Liver (tissue), 9 donors: ENCODE data around the gene APBA2. TPM values are rescaled to one million over a fixed set of nuclear protein-coding genes. Genes with fewer than 3 reads are reported as not detected.

Experiments used
- DNase-seq: peaks from one replicate; pipeline ENCODE4 v3.0.0-alpha.2; 2017; ENCODE audit warnings: low spot score
- H3K27ac ChIP-seq, 2 donors: one replicate each; pipeline ENCODE4 v1.7.0; 2013; ENCODE audit warnings: inconsistent platforms in 2 of 2, low read length in 2 of 2, control low read depth in 1 of 2, low read depth in 1 of 2, mild to moderate bottlenecking in 1 of 2
- H3K27me3 ChIP-seq, 4 donors: one replicate each; pipeline versions ENCODE4 v1.6.1 to v1.7.0; 2013; ENCODE audit warnings: low read length in 3 of 4, inconsistent platforms in 1 of 4, mild to moderate bottlenecking in 1 of 4, moderate library complexity in 1 of 4; ENCODE audit not compliant: control insufficient read depth in 4 of 4, insufficient read depth in 4 of 4
- H3K36me3 ChIP-seq, 4 donors: one replicate each; pipeline versions ENCODE4 v1.6.1 to v1.7.0; 2013; ENCODE audit warnings: low read length in 3 of 4, mild to moderate bottlenecking in 3 of 4, low read depth in 1 of 4, moderate library complexity in 1 of 4; ENCODE audit not compliant: control insufficient read depth in 4 of 4, insufficient read depth in 3 of 4
- H3K4me1 ChIP-seq, 4 donors: one replicate each; pipeline versions ENCODE4 v1.6.1 to v1.7.0; 2013; ENCODE audit warnings: low read length in 3 of 4, mild to moderate bottlenecking in 3 of 4, moderate library complexity in 1 of 4; ENCODE audit not compliant: control insufficient read depth in 4 of 4, insufficient read depth in 4 of 4
- H3K4me3 ChIP-seq, 3 donors: one replicate each; pipeline versions ENCODE4 v1.6.1 to v1.7.0; 2013; ENCODE audit warnings: low read length in 3 of 3, control low read depth in 1 of 3, low read depth in 1 of 3, mild to moderate bottlenecking in 1 of 3
- H3K9ac ChIP-seq, 2 donors: one replicate each; pipeline ENCODE4 v1.7.0; 2013; ENCODE audit warnings: low read length in 2 of 2, mild to moderate bottlenecking in 2 of 2, moderate library complexity in 2 of 2, control low read depth in 1 of 2, low read depth in 1 of 2
- H3K9me3 ChIP-seq, 4 donors: one replicate each; pipeline versions ENCODE4 v1.6.1 to v1.7.0; 2013; ENCODE audit warnings: low read length in 3 of 4; ENCODE audit not compliant: control insufficient read depth in 4 of 4
- ATF3 ChIP-seq: IDR thresholded peaks from 2 replicates; pipeline ENCODE4 v1.6.1; 2016; ENCODE audit warnings: antibody characterized with exemption
- CTCF ChIP-seq: fragments of 150-350 bp; IDR thresholded peaks from 2 replicates; pipeline ENCODE4 v1.5.1; 2017; ENCODE audit warnings: improper control_type of control experiment, low read depth, low read length; ENCODE audit not compliant: missing input control
- EGR1 ChIP-seq, 2 donors: IDR thresholded peaks; 2 replicates each; pipeline ENCODE4 v1.6.1; 2016 to 2018; ENCODE audit warnings: antibody characterized with exemption in 2 of 2, low read depth in 2 of 2
- FOXA1 ChIP-seq: IDR thresholded peaks from 2 replicates; pipeline ENCODE4 v1.6.1; 2016; ENCODE audit warnings: antibody characterized with exemption
- FOXA2 ChIP-seq: IDR thresholded peaks from 2 replicates; pipeline ENCODE4 v1.6.1; 2016; ENCODE audit warnings: antibody characterized with exemption
- GABPA ChIP-seq, 2 donors: IDR thresholded peaks in 1 of 2; conservative IDR thresholded peaks in 1 of 2; 2 replicates each; pipeline ENCODE4 v1.6.1; 2016; ENCODE audit warnings: antibody characterized with exemption in 2 of 2, mild to moderate bottlenecking in 1 of 2, moderate library complexity in 1 of 2
- HNF4A ChIP-seq, 2 donors: conservative IDR thresholded peaks; 2 replicates each; pipeline ENCODE4 v1.6.1; 2016; ENCODE audit warnings: antibody characterized with exemption in 2 of 2, mild to moderate bottlenecking in 2 of 2
- HNF4G ChIP-seq: IDR thresholded peaks from 2 replicates; pipeline ENCODE4 v1.6.1; 2016; ENCODE audit warnings: antibody characterized with exemption
- JUND ChIP-seq, 2 donors: IDR thresholded peaks; 2 replicates each; pipeline ENCODE4 v1.6.1; 2016; ENCODE audit warnings: antibody characterized with exemption in 2 of 2
- MAX ChIP-seq: IDR thresholded peaks from 2 replicates; pipeline ENCODE4 v1.6.1; 2016; ENCODE audit warnings: antibody characterized with exemption
- NR2F2 ChIP-seq: IDR thresholded peaks from 2 replicates; pipeline ENCODE4 v1.6.1; 2016; ENCODE audit warnings: antibody characterized with exemption
- RAD21 ChIP-seq, 2 donors: IDR thresholded peaks; 2 replicates each; pipeline ENCODE4 v1.6.1; 2016; ENCODE audit warnings: antibody characterized with exemption in 2 of 2, mild to moderate bottlenecking in 2 of 2
- REST ChIP-seq: IDR thresholded peaks from 2 replicates; pipeline ENCODE4 v1.6.1; 2016; ENCODE audit warnings: antibody characterized with exemption, mild to moderate bottlenecking
- SP1 ChIP-seq: IDR thresholded peaks from 2 replicates; pipeline ENCODE4 v1.6.1; 2018; ENCODE audit warnings: antibody characterized with exemption, mild to moderate bottlenecking
- TAF1 ChIP-seq: conservative IDR thresholded peaks from 2 replicates; pipeline ENCODE4 v1.6.1; 2016; ENCODE audit warnings: antibody characterized with exemption, mild to moderate bottlenecking
- YY1 ChIP-seq: IDR thresholded peaks from 2 replicates; pipeline ENCODE4 v1.6.1; 2016; ENCODE audit warnings: antibody characterized with exemption, mild to moderate bottlenecking
- ZBTB33 ChIP-seq: IDR thresholded peaks from 2 replicates; pipeline ENCODE4 v1.6.1; 2016; ENCODE audit warnings: antibody characterized with exemption
- WGBS: extraction: QIAGEN DNeasy Blood & Tissue Kit; methylation state at CpG from one replicate; pipeline ENCODE4 v1.1.7; 2013; 5-methylcytosine and 5-hydroxymethylcytosine counted together
- polyA plus RNA-seq, 2 donors: library from polyadenylated mRNA; stranded (reverse) in 1 of 2; unstranded in 1 of 2; fragments of 200-250 nt in 1 of 2; fragments of >200 nt in 1 of 2; fragmentation: Nextera tagmentation in 1 of 2; extraction: Ambion mirVana in 1 of 2; gene quantifications; one replicate each; pipeline versions ENCODE4 v1.2.1 to v1.2.3, GENCODE V29; 2013 to 2015
- total RNA-seq, 2 donors: library from RNA; depleted of rRNA; stranded (reverse); fragments of >200 nt; gene quantifications; one replicate each; pipeline ENCODE4 v1.2.3, GENCODE V29; 2014
- donor health status: healthy.
- donor health status: healthy.
- donor health status: healthy.
- donor health status: healthy.
- donor health status: healthy.

Gene APBA2
- total and polyA plus RNA-seq, 4 donors, result 0.38 to 2.9 (median 1.7) TPM

GRCh38 chr15:28957606-28958498, 72.1 kb downstream of the APBA2 start:
- H3K27me3 ChIP-seq, result peaks cover 0 to 4% (median 1%) of the 10 kb centered on the region in 4 donors
- H3K36me3 ChIP-seq, result no peaks in the 10 kb centered on the region
- no peaks in the 10 kb centered on the region for H3K9me3 ChIP-seq
- no peak overlapping the region for H3K27ac ChIP-seq
- no peak overlapping the region for H3K4me3 ChIP-seq
- H3K9ac ChIP-seq, result no peak overlapping the region
- WGBS, result 89% methylated on average over 18 of the region's 18 CpGs
- TF ChIP-seq SP1, result no peak
- TF ChIP-seq HNF4A (conservative IDR thresholded peaks at IDR 0.05), result no peak
- TF ChIP-seq JUND (IDR thresholded peaks at IDR 0.05), result no peak
- TF ChIP-seq EGR1 (IDR thresholded peaks at IDR 0.05; ENCODE audit: low read depth in 2 of 2), result no peak
- no peak for TF ChIP-seq TAF1
- TF ChIP-seq REST, result no peak
- no peak for TF ChIP-seq CTCF
- TF ChIP-seq YY1, result no peak
- no peak for TF ChIP-seq FOXA2
- no peak for TF ChIP-seq ATF3
- no peak for TF ChIP-seq GABPA (IDR thresholded peaks at IDR 0.05 in 1 of 2, conservative IDR thresholded peaks at IDR 0.05 in 1 of 2)
- TF ChIP-seq RAD21 (IDR thresholded peaks at IDR 0.05), result no peak
- TF ChIP-seq MAX, result no peak
- TF ChIP-seq NR2F2, result no peak
- no peak for TF ChIP-seq FOXA1
- H3K4me1 ChIP-seq, result no peaks in the 10 kb centered on the region
- no peak for DNase-seq

GRCh38 chr15:28959326-28959725, 73.6 kb downstream of the APBA2 start:
- no peak for DNase-seq
- Histone ChIP-seq H3K9ac (no peak overlapping the region), H3K4me1 (no peaks in the 10 kb centered on the region), H3K9me3 (no peaks in the 10 kb centered on the region), H3K27me3 (peaks cover 0 to 4% (median 0%) of the 10 kb centered on the region in 4 donors), H3K4me3 (no peak overlapping the region), H3K27ac (no peak overlapping the region), H3K36me3 (no peaks in the 10 kb centered on the region)
- WGBS, result 94% methylated on average over 7 of the region's 7 CpGs
- no peak for TF ChIP-seq ZBTB33
- no peak for TF ChIP-seq REST
- no peak for TF ChIP-seq TAF1
- TF ChIP-seq MAX, result no peak
- no peak for TF ChIP-seq HNF4G
- TF ChIP-seq YY1, result no peak
